H1 (cell line): ENCODE measurements around the gene SH3RF2.

Experiments used
- CHD2 ChIP-seq: IDR thresholded peaks from 2 replicates; pipeline ENCODE4 v1.6.1; 2012; ENCODE audit warnings: low read length, improper control_type of control experiment
- CREB1 ChIP-seq: IDR thresholded peaks from 2 replicates; pipeline ENCODE4 v1.6.1; 2012; ENCODE audit warnings: inconsistent platforms
- CTBP2 ChIP-seq: IDR thresholded peaks from 2 replicates; pipeline ENCODE4 v1.7.0; 2011; ENCODE audit warnings: borderline replicate concordance, mild to moderate bottlenecking, moderate library complexity, mixed read lengths, low read length; ENCODE audit not compliant: insufficient read depth, insufficient read length
- CTCF ChIP-seq, 3 experiments: IDR thresholded peaks; 1 replicate in 2 of 3; 2 replicates in 1 of 3; pipeline versions ENCODE4 v1.5.1 to v1.6.1; 2011; ENCODE audit warnings: low read length in 3 of 3, mild to moderate bottlenecking in 3 of 3, inconsistent platforms in 2 of 3, low read depth in 1 of 3, moderate library complexity in 1 of 3; ENCODE audit not compliant: insufficient read depth in 1 of 3; ENCODE audit errors: control extremely low read depth in 1 of 3
- POLR2A ChIP-seq, 2 experiments: IDR thresholded peaks; 1 replicate in 1 of 2; 2 replicates in 1 of 2; pipeline ENCODE4 v1.6.1; 2011; ENCODE audit warnings: low read depth in 2 of 2, low read length in 2 of 2, mild to moderate bottlenecking in 2 of 2; ENCODE audit errors: control extremely low read depth in 1 of 2
- RFX5 ChIP-seq: IDR thresholded peaks from 2 replicates; pipeline ENCODE4 v1.6.1; 2011; ENCODE audit warnings: low read depth, low read length, improper control_type of control experiment, borderline replicate concordance
- SP1 ChIP-seq: IDR thresholded peaks from 2 replicates; pipeline ENCODE4 v1.6.1; 2011; ENCODE audit warnings: low read depth, low read length
- SP2 ChIP-seq: IDR thresholded peaks from 2 replicates; pipeline ENCODE4 v1.6.1; 2012; ENCODE audit warnings: mild to moderate bottlenecking, low read length, inconsistent platforms
- SUZ12 ChIP-seq: fragments of 200-600 bp; sonication (generic); IDR thresholded peaks from 2 replicates; pipeline ENCODE4 v1.6.1; 2012; ENCODE audit warnings: mild to moderate bottlenecking, inconsistent platforms, low read length, moderate library complexity, mixed read lengths
- YY1 ChIP-seq: IDR thresholded peaks from 2 replicates; pipeline ENCODE4 v1.6.1; 2011; ENCODE audit warnings: low read depth, mild to moderate bottlenecking, low read length

- TF ChIP-seq CTBP2: no peak
- TF ChIP-seq RFX5: no peak
- TF ChIP-seq CTCF (IDR thresholded peaks at IDR 0.05; ENCODE audit: control extremely low read depth in 1 of 3, insufficient read depth in 1 of 3, low read depth in 1 of 3, low read length in 3 of 3): no peak
- TF ChIP-seq SP2: no peak
- TF ChIP-seq POLR2A (IDR thresholded peaks at IDR 0.05; ENCODE audit: control extremely low read depth in 1 of 2, low read depth in 2 of 2, low read length in 2 of 2): no peak
- TF ChIP-seq SP1: no peak
- TF ChIP-seq YY1: no peak
- no peak for TF ChIP-seq CHD2
- TF ChIP-seq CREB1: no peak
- TF ChIP-seq SUZ12: no peak
These were observed 59.8 kb downstream of the SH3RF2 start for GRCh38 chr5:145996135-145996534.
